ENCODE measurements around the gene RAI14. TPM values are rescaled to one million over a fixed set of nuclear protein-coding genes. Genes with fewer than 3 reads are reported as not detected.

RAI14 gene
- total RNA-seq, 1 donor from 2014 or later = 1.1 TPM

DNA sequence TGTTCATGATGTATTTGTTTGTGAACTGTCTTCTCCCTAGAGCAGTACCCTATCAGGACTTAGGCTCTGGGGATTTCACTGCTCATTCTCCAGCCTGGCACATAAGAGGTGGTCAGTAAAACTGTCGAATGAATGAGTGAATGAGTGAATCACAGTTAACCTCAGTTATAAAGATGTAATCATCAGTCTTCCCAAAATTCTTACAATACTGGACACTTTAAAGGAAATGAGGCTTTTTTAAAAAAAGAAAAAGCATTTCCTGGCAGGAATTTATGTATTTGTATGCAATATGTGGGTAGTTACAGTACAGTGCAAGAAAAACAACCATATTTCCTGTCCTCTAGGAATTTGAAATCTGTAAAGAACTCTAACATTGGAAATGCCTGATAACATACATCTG lies 59.6 kb downstream of the RAI14 start:
- H3K4me3 Mint-ChIP-seq = no peak overlapping the region
- ATAC-seq (ENCODE audit: low read depth) (no peak), DNase-seq (no peak)
- no peaks in the 10 kb centered on the region for H3K36me3 Mint-ChIP-seq (ENCODE audit: low read depth)
- ChIA-PET POLR2A (no interaction called here), CTCF (no interaction called here)
- H3K4me1 Mint-ChIP-seq = peaks cover 3% of the 10 kb centered on the region
- TF ChIP-seq, protein P1, sequence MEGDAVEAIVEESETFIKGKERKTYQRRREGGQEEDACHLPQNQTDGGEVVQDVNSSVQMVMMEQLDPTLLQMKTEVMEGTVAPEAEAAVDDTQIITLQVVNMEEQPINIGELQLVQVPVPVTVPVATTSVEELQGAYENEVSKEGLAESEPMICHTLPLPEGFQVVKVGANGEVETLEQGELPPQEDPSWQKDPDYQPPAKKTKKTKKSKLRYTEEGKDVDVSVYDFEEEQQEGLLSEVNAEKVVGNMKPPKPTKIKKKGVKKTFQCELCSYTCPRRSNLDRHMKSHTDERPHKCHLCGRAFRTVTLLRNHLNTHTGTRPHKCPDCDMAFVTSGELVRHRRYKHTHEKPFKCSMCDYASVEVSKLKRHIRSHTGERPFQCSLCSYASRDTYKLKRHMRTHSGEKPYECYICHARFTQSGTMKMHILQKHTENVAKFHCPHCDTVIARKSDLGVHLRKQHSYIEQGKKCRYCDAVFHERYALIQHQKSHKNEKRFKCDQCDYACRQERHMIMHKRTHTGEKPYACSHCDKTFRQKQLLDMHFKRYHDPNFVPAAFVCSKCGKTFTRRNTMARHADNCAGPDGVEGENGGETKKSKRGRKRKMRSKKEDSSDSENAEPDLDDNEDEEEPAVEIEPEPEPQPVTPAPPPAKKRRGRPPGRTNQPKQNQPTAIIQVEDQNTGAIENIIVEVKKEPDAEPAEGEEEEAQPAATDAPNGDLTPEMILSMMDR (IDR thresholded peaks at IDR 0.05) = no peak
- H3K27me3 Mint-ChIP-seq = peaks cover 2% of the 10 kb centered on the region
- no peak overlapping the region for H3K27ac Mint-ChIP-seq
- intact Hi-C loops (cut with micrococcal nuclease) = no loop called here
- no peaks in the 10 kb centered on the region for H3K9me3 Mint-ChIP-seq

DNA sequence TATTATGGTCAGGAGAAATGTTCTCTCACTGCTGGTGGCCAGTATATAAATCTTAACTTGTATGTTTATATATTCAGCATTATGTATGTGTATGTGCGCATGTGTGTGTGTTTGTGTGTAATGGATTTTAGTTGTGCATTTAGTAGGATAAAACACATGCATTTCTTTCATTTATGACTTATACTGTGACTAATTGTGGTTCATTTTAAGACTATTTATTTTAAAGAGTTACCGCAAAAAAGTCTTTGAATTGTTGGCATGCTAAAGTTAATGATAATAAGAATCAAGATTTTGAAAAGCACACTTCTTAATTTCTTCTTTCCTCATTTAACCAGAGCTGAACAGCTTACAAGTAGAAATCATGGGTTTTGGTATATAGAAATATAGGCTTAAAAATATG lies 60.9 kb downstream of the RAI14 start:
- TF ChIP-seq, protein P1 (IDR thresholded peaks at IDR 0.05) = no peak
- intact Hi-C loops (cut with micrococcal nuclease) = no loop called here
- POLR2A ChIA-PET = no interaction called here

DNA sequence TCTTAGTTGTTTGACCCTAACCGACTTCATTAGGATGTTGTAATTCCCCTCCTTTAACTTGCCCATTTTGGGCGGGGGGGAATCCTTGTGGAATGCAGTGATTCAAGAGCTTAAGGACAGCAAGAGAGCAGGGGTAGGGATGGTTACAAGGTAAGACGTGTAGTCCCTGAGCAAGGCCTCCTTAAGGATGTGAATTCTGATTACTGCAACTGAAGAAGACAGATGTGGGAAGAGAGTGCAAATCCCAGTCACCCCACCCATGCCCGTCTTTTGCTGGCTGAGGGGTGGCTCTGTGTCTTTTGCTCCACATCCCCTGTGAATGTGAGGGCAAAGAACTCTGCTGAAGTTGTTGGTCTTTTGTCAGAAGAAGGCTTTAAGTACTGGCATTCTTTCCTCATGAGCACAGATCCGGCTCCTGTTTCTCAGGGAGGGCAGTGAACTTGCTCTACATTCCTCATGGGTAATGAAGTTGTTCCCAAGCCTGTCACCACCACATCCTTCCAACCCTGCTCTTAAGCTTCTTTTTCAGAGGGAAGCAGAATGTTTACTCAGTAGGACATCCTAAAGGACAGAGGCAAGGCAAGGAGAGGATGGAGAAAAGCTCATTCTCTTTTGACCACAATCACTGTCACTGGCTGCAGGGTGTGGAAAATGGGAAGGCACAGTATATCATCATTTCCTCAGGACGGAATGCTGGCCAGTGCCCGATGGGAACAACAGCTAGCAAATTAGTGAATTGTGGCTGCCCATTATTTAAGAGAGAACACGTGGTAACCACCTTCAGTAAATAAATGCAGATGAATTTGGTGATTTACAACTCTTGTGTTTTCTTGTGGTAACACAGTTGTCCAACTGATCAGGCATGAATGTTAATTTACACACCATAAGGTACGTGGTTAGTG lies 61.5 kb downstream of the RAI14 start:
- no peak for DNase-seq
- intact Hi-C loops (cut with micrococcal nuclease) = no loop called here
- no peaks in the 10 kb centered on the region for H3K9me3 Mint-ChIP-seq
- ChIA-PET POLR2A (no interaction called here), CTCF (interaction anchor here (0.6 kb wide), 1 partner anchor 58 kb away, joined by 3 read pairs; no protein-coding TSS in a partner anchor)
- ATAC-seq (ENCODE audit: low read depth) = no peak
- no peak overlapping the region for H3K4me3 Mint-ChIP-seq
- no peak overlapping the region for H3K27ac Mint-ChIP-seq
- peaks cover 3% of the 10 kb centered on the region for H3K4me1 Mint-ChIP-seq
- no peaks in the 10 kb centered on the region for H3K36me3 Mint-ChIP-seq (ENCODE audit: low read depth)
- TF ChIP-seq, protein P1 (IDR thresholded peaks at IDR 0.05) = no peak
- peaks cover 2% of the 10 kb centered on the region for H3K27me3 Mint-ChIP-seq

More for the DNA sequence above, 60.9 kb downstream of the RAI14 start:
- Mint-ChIP-seq H3K4me3 (no peak overlapping the region), H3K9me3 (no peaks in the 10 kb centered on the region), H3K36me3 (ENCODE audit: low read depth) (no peaks in the 10 kb centered on the region), H3K27me3 (peaks cover 2% of the 10 kb centered on the region), H3K27ac (no peak overlapping the region), H3K4me1 (peaks cover 3% of the 10 kb centered on the region)
- CTCF ChIA-PET = no interaction called here
- no peak for ATAC-seq (ENCODE audit: low read depth)
- no peak for DNase-seq

DNA sequence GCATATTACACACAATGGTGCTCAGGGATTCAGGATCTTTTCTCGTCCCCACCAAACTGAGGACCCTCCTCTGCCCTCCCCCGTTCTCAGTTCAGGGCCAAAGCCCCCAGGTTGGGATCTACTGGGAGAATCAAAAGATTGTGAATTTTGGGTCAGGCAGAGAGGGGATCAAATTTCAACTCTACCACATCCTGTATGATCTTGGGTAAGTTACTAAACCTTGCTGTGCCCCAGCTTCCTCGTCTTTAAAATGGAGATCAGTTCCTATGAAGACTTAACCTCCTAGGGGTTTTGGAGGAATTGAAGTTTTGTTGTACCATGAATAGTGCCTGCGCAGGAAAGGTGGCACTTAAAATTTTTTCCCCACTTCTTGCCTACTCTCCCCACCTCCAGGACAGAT lies 62.4 kb downstream of the RAI14 start:
- ChIA-PET POLR2A (no interaction called here), CTCF (interaction anchor here (0.6 kb wide), 1 partner anchor 59 kb away, joined by 3 read pairs; no protein-coding TSS in a partner anchor)
- no peaks in the 10 kb centered on the region for H3K27me3 Mint-ChIP-seq
- no peak overlapping the region for H3K27ac Mint-ChIP-seq
- no peak overlapping the region for H3K4me3 Mint-ChIP-seq
- H3K36me3 Mint-ChIP-seq (ENCODE audit: low read depth) = no peaks in the 10 kb centered on the region
- TF ChIP-seq, protein P1 (IDR thresholded peaks at IDR 0.05) = no peak
- intact Hi-C loops (cut with micrococcal nuclease) = no loop called here
- ATAC-seq (ENCODE audit: low read depth) (no peak), DNase-seq (no peak)
- no peaks in the 10 kb centered on the region for H3K9me3 Mint-ChIP-seq
- peaks cover 3% of the 10 kb centered on the region for H3K4me1 Mint-ChIP-seq

DNA sequence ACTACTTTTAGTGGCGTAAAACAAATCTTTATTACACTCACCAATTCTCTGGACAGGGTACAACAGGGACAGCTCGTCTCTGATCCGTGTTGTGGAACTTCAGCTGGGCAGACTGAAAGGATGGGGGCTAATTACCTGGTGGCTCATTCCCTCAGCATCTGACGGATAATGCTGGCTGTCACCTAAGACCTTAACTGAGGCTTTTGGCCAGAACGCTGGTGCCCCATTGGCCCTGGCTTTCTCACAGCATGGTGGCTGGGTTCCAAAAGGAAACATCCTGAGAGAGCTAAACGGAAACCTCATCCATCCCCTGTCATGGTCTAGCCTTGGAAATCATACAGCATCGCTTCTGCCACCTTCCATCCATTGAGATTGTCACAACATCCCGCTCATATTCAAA lies 62.9 kb downstream of the RAI14 start:
- Mint-ChIP-seq H3K27ac (no peak overlapping the region), H3K36me3 (ENCODE audit: low read depth) (no peaks in the 10 kb centered on the region), H3K27me3 (no peaks in the 10 kb centered on the region), H3K9me3 (no peaks in the 10 kb centered on the region), H3K4me3 (no peak overlapping the region), H3K4me1 (peaks cover 3% of the 10 kb centered on the region)
- TF ChIP-seq, protein P1 (IDR thresholded peaks at IDR 0.05) = no peak
- intact Hi-C loops (cut with micrococcal nuclease) = no loop called here
- DNase-seq (no peak), ATAC-seq (ENCODE audit: low read depth) (no peak)
- ChIA-PET POLR2A (no interaction called here), CTCF (no interaction called here)

Measured in activated B cell treated with CpG ODN at 0.5 μM for 24 hours (primary cell).